Measurements from ENCODE around the gene ZNF714.
"Not testable (repeated sequence)": the region's sequence is repeated elsewhere in the genome, so short reads cannot be mapped to it uniquely, and the experiment has no call there.

Gene ZNF714

GRCh38 chr19:21130097-21130775 is 48.2 kb downstream of the ZNF714 start:
- no peak for DNase-seq (ENCODE audit: low read depth)

- DNase-seq (ENCODE audit: low read depth): no peak
These were observed 51.6 kb downstream of the ZNF714 start for GRCh38 chr19:21133633-21134032.

GRCh38 chr19:21134934-21135366 is 52.9 kb downstream of the ZNF714 start:
- DNase-seq (ENCODE audit: low read depth): no peak

- DNase-seq (ENCODE audit: low read depth): no peak
These were observed 53.4 kb downstream of the ZNF714 start for GRCh38 chr19:21135433-21135832.

GRCh38 chr19:21138130-21138529 is 56.1 kb downstream of the ZNF714 start:
- DNase-seq (ENCODE audit: low read depth): no peak

GRCh38 chr19:21141006-21141405 is 59.0 kb downstream of the ZNF714 start:
- DNase-seq (ENCODE audit: low read depth): not testable (repeated sequence)

- DNase-seq (ENCODE audit: low read depth): peak; percentile 79
These were observed 59.9 kb downstream of the ZNF714 start, which contains the start of gene ZNF431 for GRCh38 chr19:21141787-21142464. ZNF431 (plus strand) TSS chr19:21142040; CDS start chr19:21142184, 144 bp downstream.

GRCh38 chr19:21143428-21143827 is 61.4 kb downstream of the ZNF714 start:
- no peak for DNase-seq (ENCODE audit: low read depth)

- DNase-seq (ENCODE audit: low read depth): no peak
These were observed 61.9 kb downstream of the ZNF714 start for GRCh38 chr19:21143854-21144253.

GRCh38 chr19:21147540-21147939 is 65.5 kb downstream of the ZNF714 start:
- no peak for DNase-seq (ENCODE audit: low read depth)

- DNase-seq (ENCODE audit: low read depth): no peak
These were observed 66.7 kb downstream of the ZNF714 start for GRCh38 chr19:21148681-21149080.

GRCh38 chr19:21149877-21150276 is 67.9 kb downstream of the ZNF714 start:
- DNase-seq (ENCODE audit: low read depth): no peak

- DNase-seq (ENCODE audit: low read depth): no peak
These were observed 69.5 kb downstream of the ZNF714 start for GRCh38 chr19:21151460-21151859.

GRCh38 chr19:21158523-21159135 is 76.6 kb downstream of the ZNF714 start:
- no peak for DNase-seq (ENCODE audit: low read depth)

GRCh38 chr19:21164541-21164940 is 82.5 kb downstream of the ZNF714 start:
- DNase-seq (ENCODE audit: low read depth): no peak

- DNase-seq (ENCODE audit: low read depth): no peak
These were observed 84.4 kb downstream of the ZNF714 start for GRCh38 chr19:21166436-21166835.
